HCT116 (cell line): Measurements from ENCODE around the gene LCN1. TPM values are rescaled to one million over a fixed set of nuclear protein-coding genes. Genes with fewer than 3 reads are reported as not detected.

ENCODE experiments used
- ATAC-seq: fragments of 200-7000 bp; cut with Tn5 transposase; 2 replicates; pipeline ENCODE4 v1.9.1; 2020; ENCODE audit warnings: mild to moderate bottlenecking, moderate library complexity
- BruUV-seq: library from RNA; stranded (reverse); fragments of 400-500 nt; replicated peaks from 2 replicates; lab custom pipeline; 2021; lab: Mats Ljungman, UMichigan
- CTCF ChIA-PET: fragments of 300-600 bp; sonication (Branson Sonifier 250); formaldehyde crosslinking; loops from one replicate; lab custom pipeline; 2021; ENCODE audit warnings: antibody characterized with exemption; lab: Charles Lee
- POLR2A ChIA-PET: fragments of 300-600, 350-600 bp; sonication (Branson Sonifier 250); formaldehyde crosslinking; loops from one replicate; lab custom pipeline; 2021; ENCODE audit warnings: antibody characterized with exemption; lab: Charles Lee
- RAD21 ChIA-PET, 2 experiments: fragments of 300-600 bp; sonication (Branson Sonifier 250); formaldehyde crosslinking; loops; one replicate each; lab custom pipeline; 2023; ENCODE audit warnings: low total read pairs in 2 of 2; ENCODE audit not compliant: uncharacterized antibody in 2 of 2, unreplicated experiment in 2 of 2, low non-redundant PET in 1 of 2; lab: Charles Lee
- DNase-seq: peaks from one replicate; pipeline ENCODE4 v3.0.0-alpha.2; 2010; ENCODE audit warnings: low read depth, low spot score
- H2AFZ ChIP-seq: fragments of 200-600 bp; shearing (Covaris generic), sonication (generic); 2 replicates; pipeline ENCODE4 v1.6.1; 2017; ENCODE audit warnings: low read depth, mixed run types, mixed read lengths, antibody characterized with exemption, low read length; ENCODE audit not compliant: poor library complexity, severe bottlenecking
- H3K27ac ChIP-seq: 2 replicates; pipeline ENCODE4 v1.5.1; 2012; ENCODE audit warnings: low read depth, low read length
- H3K27me3 ChIP-seq: fragments of 200-600 bp; sonication (generic); 2 replicates; pipeline ENCODE4 v1.6.1; 2016; ENCODE audit warnings: mixed run types, low read length, mixed read lengths; ENCODE audit not compliant: insufficient read depth
- H3K36me3 ChIP-seq, 2 experiments: fragments of 200-500 bp in 1 of 2; fragments of 200-600 bp in 1 of 2; sonication (Bioruptor generic) in 1 of 2; sonication (generic) in 1 of 2; 2 replicates each; pipeline versions ENCODE4 v1.5.1 to v1.6.1; 2014 to 2016; ENCODE audit warnings: low read length in 2 of 2, inconsistent platforms in 1 of 2, mixed read lengths in 1 of 2, mixed run types in 1 of 2; ENCODE audit not compliant: insufficient read depth in 2 of 2, control insufficient read depth in 1 of 2
- H3K4me1 ChIP-seq, 2 experiments: fragments of 200-600 bp in 1 of 2; sonication (generic) in 1 of 2; 2 replicates each; pipeline versions ENCODE4 v1.5.1 to v1.6.1; 2012 to 2017; ENCODE audit warnings: low read length in 2 of 2, inconsistent platforms in 1 of 2, mild to moderate bottlenecking in 1 of 2, mixed read lengths in 1 of 2, mixed run types in 1 of 2, moderate library complexity in 1 of 2; ENCODE audit not compliant: insufficient read depth in 2 of 2, control insufficient read depth in 1 of 2
- H3K4me2 ChIP-seq: fragments of 200-600 bp; sonication (generic); 2 replicates; pipeline ENCODE4 v1.6.1; 2017; ENCODE audit warnings: mixed run types, low read length, mixed read lengths
- H3K4me3 ChIP-seq, 2 experiments: fragments of 200-600 bp in 1 of 2; sonication (generic) in 1 of 2; replicated peaks in 1 of 2; 2 replicates each; pipeline ENCODE4 v1.5.1; 2011 to 2016; ENCODE audit warnings: low read length in 2 of 2, control low read depth in 1 of 2, low read depth in 1 of 2, mild to moderate bottlenecking in 1 of 2, mixed read lengths in 1 of 2, mixed run types in 1 of 2
- H3K79me2 ChIP-seq: fragments of 200-600 bp; sonication (generic); 2 replicates; pipeline ENCODE4 v1.6.1; 2017; ENCODE audit warnings: mild to moderate bottlenecking, mixed run types, low read length, moderate library complexity, mixed read lengths; ENCODE audit not compliant: insufficient read depth
- H3K9ac ChIP-seq: fragments of 200-600 bp; sonication (generic); 2 replicates; pipeline ENCODE4 v1.6.1; 2016; ENCODE audit warnings: low read length, mixed read lengths
- H3K9me2 ChIP-seq: fragments of 200-600 bp; sonication (generic), shearing (Covaris generic); 2 replicates; pipeline ENCODE4 v1.6.1; 2017; ENCODE audit warnings: mixed run types, mild to moderate bottlenecking, moderate library complexity; ENCODE audit not compliant: insufficient read depth
- H3K9me3 ChIP-seq, 2 experiments: fragments of 200-500 bp in 1 of 2; fragments of 200-600 bp in 1 of 2; sonication (Bioruptor generic) in 1 of 2; sonication (generic) in 1 of 2; 2 replicates each; pipeline ENCODE4 v1.6.1; 2014 to 2017; ENCODE audit warnings: low read length in 2 of 2, mixed read lengths in 2 of 2, inconsistent platforms in 1 of 2, low read depth in 1 of 2, mild to moderate bottlenecking in 1 of 2, mixed run types in 1 of 2, moderate library complexity in 1 of 2; ENCODE audit not compliant: control insufficient read depth in 1 of 2, insufficient read depth in 1 of 2
- H4K20me1 ChIP-seq: fragments of 200-600 bp; sonication (generic), shearing (Covaris generic); 2 replicates; pipeline ENCODE4 v1.6.1; 2017; ENCODE audit warnings: mixed run types, mild to moderate bottlenecking, moderate library complexity; ENCODE audit not compliant: insufficient read depth
- EGR1 ChIP-seq: IDR thresholded peaks from 2 replicates; pipeline ENCODE4 v1.6.1; 2012; ENCODE audit warnings: low read depth
- POLR2AphosphoS5 ChIP-seq: IDR thresholded peaks from 2 replicates; pipeline ENCODE4 v1.6.1; 2011; ENCODE audit warnings: mild to moderate bottlenecking, low read depth, low read length, moderate library complexity
- SIN3A ChIP-seq: IDR thresholded peaks from 2 replicates; pipeline ENCODE4 v1.6.1; 2012; ENCODE audit warnings: low read depth
- ZBTB33 ChIP-seq: IDR thresholded peaks from 2 replicates; pipeline ENCODE4 v1.6.1; 2011; ENCODE audit warnings: mild to moderate bottlenecking, low read length, moderate library complexity; ENCODE audit not compliant: insufficient replicate concordance; ENCODE audit errors: extremely low read depth
- intact Hi-C: fragments of 100-400 bp; cut with micrococcal nuclease; formaldehyde crosslinking; loops from 2 replicates; pipeline ENCODE4 v1.10.0; 2022
- total RNA-seq: library from RNA; stranded (reverse); gene quantifications from one replicate; pipeline ENCODE4 v1.2.1, GENCODE V29; 2021; ENCODE audit not compliant: unreplicated experiment
- TF ChIP-seq, protein P1 (sequence below), 3 experiments: fragments of 200-600 bp in 1 of 3; sonication (generic) in 1 of 3; IDR thresholded peaks in 2 of 3; conservative IDR thresholded peaks in 1 of 3; 2 replicates each; pipeline ENCODE4 v1.5.1; 2012 to 2017; ENCODE audit warnings: low read depth in 2 of 3, low read length in 2 of 3, antibody characterized with exemption in 1 of 3, borderline replicate concordance in 1 of 3, control low read depth in 1 of 3, mild to moderate bottlenecking in 1 of 3, mixed read lengths in 1 of 3, mixed run types in 1 of 3, moderate library complexity in 1 of 3; ENCODE audit not compliant: insufficient read depth in 1 of 3

The LCN1 gene
- total RNA-seq, 1 experiment from 2014 or later = not detected

- no TSS peak for BruUV-seq
- ChIA-PET POLR2A (no interaction called here), CTCF (no interaction called here), RAD21 (no interaction called here)
- H3K4me3 ChIP-seq = no peak overlapping the region
- H3K27ac ChIP-seq = no peak overlapping the region
- H3K9me2 ChIP-seq = no peaks in the 10 kb centered on the region
- intact Hi-C loops = no loop called here
- no peak overlapping the region for H2AFZ ChIP-seq
- H3K27me3 ChIP-seq = peaks cover 20% of the 10 kb centered on the region
- peaks cover 7% of the 10 kb centered on the region in 2 experiments; a peak in 2 of 4 replicates for H3K9me3 ChIP-seq
- H4K20me1 ChIP-seq = no peaks in the 10 kb centered on the region
- TF ChIP-seq, protein P1, sequence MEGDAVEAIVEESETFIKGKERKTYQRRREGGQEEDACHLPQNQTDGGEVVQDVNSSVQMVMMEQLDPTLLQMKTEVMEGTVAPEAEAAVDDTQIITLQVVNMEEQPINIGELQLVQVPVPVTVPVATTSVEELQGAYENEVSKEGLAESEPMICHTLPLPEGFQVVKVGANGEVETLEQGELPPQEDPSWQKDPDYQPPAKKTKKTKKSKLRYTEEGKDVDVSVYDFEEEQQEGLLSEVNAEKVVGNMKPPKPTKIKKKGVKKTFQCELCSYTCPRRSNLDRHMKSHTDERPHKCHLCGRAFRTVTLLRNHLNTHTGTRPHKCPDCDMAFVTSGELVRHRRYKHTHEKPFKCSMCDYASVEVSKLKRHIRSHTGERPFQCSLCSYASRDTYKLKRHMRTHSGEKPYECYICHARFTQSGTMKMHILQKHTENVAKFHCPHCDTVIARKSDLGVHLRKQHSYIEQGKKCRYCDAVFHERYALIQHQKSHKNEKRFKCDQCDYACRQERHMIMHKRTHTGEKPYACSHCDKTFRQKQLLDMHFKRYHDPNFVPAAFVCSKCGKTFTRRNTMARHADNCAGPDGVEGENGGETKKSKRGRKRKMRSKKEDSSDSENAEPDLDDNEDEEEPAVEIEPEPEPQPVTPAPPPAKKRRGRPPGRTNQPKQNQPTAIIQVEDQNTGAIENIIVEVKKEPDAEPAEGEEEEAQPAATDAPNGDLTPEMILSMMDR (IDR thresholded peaks at IDR 0.05 in 2 of 3, conservative IDR thresholded peaks at IDR 0.05 in 1 of 3; ENCODE audit: borderline replicate concordance in 1 of 3, insufficient read depth in 1 of 3, low read depth in 2 of 3, low read length in 2 of 3) = no peak
- no peak for TF ChIP-seq SIN3A
- no peak for TF ChIP-seq POLR2AphosphoS5
- TF ChIP-seq ZBTB33 = no peak
- TF ChIP-seq EGR1 = no peak
- H3K79me2 ChIP-seq = no peaks in the 10 kb centered on the region
- H3K36me3 ChIP-seq = no peaks in the 10 kb centered on the region
- H3K4me1 ChIP-seq = no peaks in the 10 kb centered on the region
- H3K4me2 ChIP-seq = no peak overlapping the region
- ATAC-seq (no peak), DNase-seq (no peak)
- H3K9ac ChIP-seq = no peak overlapping the region
Observed at GRCh38 chr9:135566552-135566951, 45.3 kb downstream of the LCN1 start.
